Tibial nerve (tissue), 4 donors: ENCODE results near the gene SLC7A4. TPM values are rescaled to one million over a fixed set of nuclear protein-coding genes. Genes with fewer than 3 reads are reported as not detected.

Experiments
- DNase-seq, 2 donors: peaks; one replicate each; pipeline ENCODE4 v3.0.0-alpha.2; 2019; ENCODE audit warnings: low spot score in 2 of 2
- H3K27ac ChIP-seq, 4 donors: fragments of 200-600 bp; sonication (generic) in 3 of 4; one replicate each; pipeline ENCODE4 v1.5.1; 2017 to 2019; ENCODE audit warnings: mild to moderate bottlenecking in 1 of 4
- H3K27me3 ChIP-seq, 2 donors: fragments of 200-600 bp; sonication (generic) in 1 of 2; one replicate each; pipeline versions ENCODE4 v1.5.1 to v1.6.0; 2017 to 2019
- H3K36me3 ChIP-seq, 3 donors: fragments of 200-600 bp; sonication (generic); one replicate each; pipeline ENCODE4 v1.5.1; 2018 to 2019
- H3K4me1 ChIP-seq, 4 donors: fragments of 200-600 bp; sonication (generic) in 3 of 4; one replicate each; pipeline ENCODE4 v1.5.1; 2017 to 2019
- H3K4me3 ChIP-seq, 4 donors: fragments of 200-600 bp; sonication (generic) in 3 of 4; one replicate each; pipeline ENCODE4 v1.5.1; 2017 to 2019; ENCODE audit warnings: mild to moderate bottlenecking in 1 of 4, moderate library complexity in 1 of 4
- H3K9me3 ChIP-seq, 4 donors: fragments of 200-600 bp; sonication (generic) in 3 of 4; one replicate each; pipeline ENCODE4 v1.5.1; 2017 to 2019
- EP300 ChIP-seq, 2 donors: sonication (generic); formaldehyde crosslinking; IDR thresholded peaks; one replicate each; pipeline ENCODE4 v1.6.1; 2017; ENCODE audit warnings: antibody characterized with exemption in 2 of 2, mild to moderate bottlenecking in 1 of 2
- POLR2A ChIP-seq, 2 donors: fragments of 450-650 bp; IDR thresholded peaks; one replicate each; pipeline ENCODE4 v1.6.1; 2017; ENCODE audit warnings: antibody characterized with exemption in 2 of 2, mild to moderate bottlenecking in 2 of 2, moderate library complexity in 2 of 2
- WGBS, 2 donors: methylation state at CpG; one replicate each; pipeline ENCODE4 v1.1.5; 2018; 5-methylcytosine and 5-hydroxymethylcytosine counted together
- total RNA-seq, 4 donors: library from RNA; depleted of rRNA; stranded (reverse); fragments of >200 nt; gene quantifications; one replicate each; pipeline ENCODE4 v1.1.0, GENCODE V29; 2016
- TF ChIP-seq, protein P1 (sequence below), 5 experiments: fragments of 200-600 bp in 3 of 5; fragments of 450-650 bp in 2 of 5; sonication (generic) in 3 of 5; IDR thresholded peaks; one replicate each; pipeline ENCODE4 v1.5.1; 2016 to 2019; ENCODE audit warnings: antibody characterized with exemption in 5 of 5, mild to moderate bottlenecking in 3 of 5, moderate library complexity in 2 of 5

Gene SLC7A4
- total RNA-seq, 4 donors from 2014 or later = 0.22 to 1.3 TPM; not detected in 2

DNA sequence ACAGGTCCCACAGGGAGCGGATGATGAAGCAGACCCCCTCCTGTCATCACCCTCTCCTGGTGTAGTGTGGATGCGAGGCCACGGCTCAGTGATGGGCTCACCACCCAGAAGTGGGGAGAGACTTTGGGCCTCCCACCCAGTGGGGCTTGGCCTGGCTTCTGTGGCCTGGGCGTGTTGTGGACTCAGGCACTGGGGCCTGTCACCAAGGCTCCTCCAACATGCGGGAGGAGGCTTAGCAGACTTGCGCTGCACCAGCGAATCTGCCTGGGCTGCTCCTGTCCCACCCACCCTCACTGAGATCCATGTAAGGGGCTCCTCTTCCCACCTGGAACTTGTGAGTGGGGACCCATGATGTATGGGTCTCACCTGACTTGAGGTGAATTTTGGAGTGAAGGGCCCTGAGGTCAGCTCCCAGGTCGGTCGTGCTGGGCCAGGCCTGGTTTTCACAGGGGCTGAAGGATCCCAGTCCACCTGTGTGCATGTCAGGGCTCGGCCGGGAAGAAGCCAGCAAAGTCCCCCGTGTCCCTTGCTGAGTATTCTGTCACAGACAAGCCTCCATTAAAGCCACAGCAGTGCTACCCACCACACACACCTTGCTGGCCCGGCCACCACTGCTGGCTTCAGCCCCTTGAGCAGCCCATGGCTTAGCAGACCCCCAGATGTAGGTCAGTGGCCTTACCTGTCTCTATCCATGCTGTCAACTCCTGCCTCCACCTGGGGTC lies 34.7 kb downstream of the SLC7A4 start:
- Histone ChIP-seq H3K9me3 (no peaks in the 10 kb centered on the region), H3K36me3 (peaks cover 2 to 80% (median 9%) of the 10 kb centered on the region in 3 donors), H3K4me3 (no peak overlapping the region), H3K27me3 (no peaks in the 10 kb centered on the region), H3K27ac (no peak overlapping the region), H3K4me1 (peaks cover 0 to 26% (median 16%) of the 10 kb centered on the region in 4 donors)
- 70 to 75% methylated on average over 9 to 12 of the region's 13 CpGs for WGBS, 2 donors
- no peak for DNase-seq
- TF ChIP-seq, protein P1, sequence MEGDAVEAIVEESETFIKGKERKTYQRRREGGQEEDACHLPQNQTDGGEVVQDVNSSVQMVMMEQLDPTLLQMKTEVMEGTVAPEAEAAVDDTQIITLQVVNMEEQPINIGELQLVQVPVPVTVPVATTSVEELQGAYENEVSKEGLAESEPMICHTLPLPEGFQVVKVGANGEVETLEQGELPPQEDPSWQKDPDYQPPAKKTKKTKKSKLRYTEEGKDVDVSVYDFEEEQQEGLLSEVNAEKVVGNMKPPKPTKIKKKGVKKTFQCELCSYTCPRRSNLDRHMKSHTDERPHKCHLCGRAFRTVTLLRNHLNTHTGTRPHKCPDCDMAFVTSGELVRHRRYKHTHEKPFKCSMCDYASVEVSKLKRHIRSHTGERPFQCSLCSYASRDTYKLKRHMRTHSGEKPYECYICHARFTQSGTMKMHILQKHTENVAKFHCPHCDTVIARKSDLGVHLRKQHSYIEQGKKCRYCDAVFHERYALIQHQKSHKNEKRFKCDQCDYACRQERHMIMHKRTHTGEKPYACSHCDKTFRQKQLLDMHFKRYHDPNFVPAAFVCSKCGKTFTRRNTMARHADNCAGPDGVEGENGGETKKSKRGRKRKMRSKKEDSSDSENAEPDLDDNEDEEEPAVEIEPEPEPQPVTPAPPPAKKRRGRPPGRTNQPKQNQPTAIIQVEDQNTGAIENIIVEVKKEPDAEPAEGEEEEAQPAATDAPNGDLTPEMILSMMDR (IDR thresholded peaks at IDR 0.05) = no peak
- no peak for TF ChIP-seq EP300 (IDR thresholded peaks at IDR 0.05)
- TF ChIP-seq POLR2A (IDR thresholded peaks at IDR 0.05) = no peak

DNA sequence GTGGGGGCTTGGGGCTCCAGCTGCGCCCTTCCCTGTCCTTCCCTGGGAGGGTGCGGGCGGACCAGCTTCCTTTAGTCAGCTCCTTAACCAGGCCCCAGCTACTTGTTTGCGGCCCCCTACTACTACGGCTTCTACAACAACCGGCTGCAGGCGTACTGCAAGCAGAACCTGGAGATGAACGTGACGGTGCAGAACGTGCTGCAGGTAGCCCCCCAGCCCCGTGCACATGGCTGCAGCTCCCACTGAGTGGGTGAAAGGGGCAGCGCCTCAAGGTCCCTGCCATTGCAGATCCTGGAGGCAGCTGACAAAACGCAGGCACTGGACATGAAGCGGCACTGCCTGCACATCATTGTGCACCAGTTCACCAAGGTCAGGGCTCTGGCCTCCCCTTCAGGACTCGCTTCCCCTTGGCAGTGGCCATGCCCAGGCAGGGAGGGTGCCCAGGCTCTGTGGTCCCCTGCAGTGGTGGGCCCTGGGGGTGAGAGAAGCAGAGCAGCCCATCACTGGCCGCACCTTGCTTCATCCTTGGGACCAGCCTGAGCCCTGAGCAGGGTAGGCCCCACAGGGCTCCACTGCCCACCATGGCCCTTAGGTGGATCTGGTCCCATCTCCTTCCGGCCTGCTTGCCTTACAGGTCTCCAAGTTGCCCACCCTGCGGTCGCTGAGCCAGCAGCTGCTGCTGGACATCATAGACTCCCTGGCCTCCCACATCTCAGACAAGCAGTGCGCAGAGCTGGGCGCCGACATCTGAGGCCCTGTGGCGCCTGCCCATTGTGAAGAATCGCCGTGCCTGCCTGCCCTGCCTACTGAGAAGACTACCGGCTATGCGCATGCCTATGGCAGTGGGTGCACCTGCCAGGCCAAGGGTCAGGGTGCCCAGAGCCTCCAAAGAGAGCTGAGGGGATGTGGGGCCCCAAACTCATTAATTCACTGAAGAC lies 35.5 kb downstream of the SLC7A4 start:
- Histone ChIP-seq H3K9me3 (no peaks in the 10 kb centered on the region), H3K36me3 (peaks cover 3 to 88% (median 9%) of the 10 kb centered on the region in 3 donors), H3K27me3 (no peaks in the 10 kb centered on the region), H3K4me3 (no peak overlapping the region), H3K4me1 (peaks cover 0 to 24% (median 16%) of the 10 kb centered on the region in 4 donors), H3K27ac (no peak overlapping the region)
- WGBS, 2 donors = 79 to 83% methylated on average over 9 to 21 of the region's 27 CpGs
- TF ChIP-seq POLR2A (IDR thresholded peaks at IDR 0.05) = no peak
- no peak for TF ChIP-seq EP300 (IDR thresholded peaks at IDR 0.05)
- TF ChIP-seq, protein P1 (IDR thresholded peaks at IDR 0.05) = no peak
- DNase-seq = no peak

DNA sequence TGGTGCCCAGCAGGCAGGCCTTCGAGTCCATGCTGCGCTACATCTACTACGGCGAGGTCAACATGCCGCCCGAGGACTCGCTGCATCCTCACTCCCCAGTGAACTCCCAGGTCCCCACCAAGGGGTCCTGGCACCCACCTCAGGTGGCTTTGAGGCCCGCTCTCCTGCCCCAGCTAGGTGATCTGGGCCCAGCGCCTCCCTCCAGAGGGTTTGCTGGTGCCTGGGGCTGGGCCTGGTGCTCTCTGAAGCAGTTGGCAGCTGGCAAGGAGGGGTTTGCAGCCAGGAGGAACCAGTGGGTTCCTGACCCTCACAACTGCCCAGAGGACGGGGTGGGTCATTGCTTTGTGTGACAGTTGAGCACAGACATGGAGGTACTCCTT lies 36.3 kb downstream of the SLC7A4 start:
- Histone ChIP-seq H3K9me3 (no peaks in the 10 kb centered on the region), H3K36me3 (peaks cover 3 to 97% (median 12%) of the 10 kb centered on the region in 3 donors), H3K4me1 (peaks cover 0 to 22% (median 15%) of the 10 kb centered on the region in 4 donors), H3K27me3 (no peaks in the 10 kb centered on the region), H3K27ac (no peak overlapping the region), H3K4me3 (no peak overlapping the region)
- TF ChIP-seq EP300 (IDR thresholded peaks at IDR 0.05) = no peak
- TF ChIP-seq POLR2A (IDR thresholded peaks at IDR 0.05) = no peak
- TF ChIP-seq, protein P1 (IDR thresholded peaks at IDR 0.05) = no peak
- WGBS, 2 donors = 83 to 92% methylated on average over 7 to 10 of the region's 10 CpGs
- no peak for DNase-seq

DNA sequence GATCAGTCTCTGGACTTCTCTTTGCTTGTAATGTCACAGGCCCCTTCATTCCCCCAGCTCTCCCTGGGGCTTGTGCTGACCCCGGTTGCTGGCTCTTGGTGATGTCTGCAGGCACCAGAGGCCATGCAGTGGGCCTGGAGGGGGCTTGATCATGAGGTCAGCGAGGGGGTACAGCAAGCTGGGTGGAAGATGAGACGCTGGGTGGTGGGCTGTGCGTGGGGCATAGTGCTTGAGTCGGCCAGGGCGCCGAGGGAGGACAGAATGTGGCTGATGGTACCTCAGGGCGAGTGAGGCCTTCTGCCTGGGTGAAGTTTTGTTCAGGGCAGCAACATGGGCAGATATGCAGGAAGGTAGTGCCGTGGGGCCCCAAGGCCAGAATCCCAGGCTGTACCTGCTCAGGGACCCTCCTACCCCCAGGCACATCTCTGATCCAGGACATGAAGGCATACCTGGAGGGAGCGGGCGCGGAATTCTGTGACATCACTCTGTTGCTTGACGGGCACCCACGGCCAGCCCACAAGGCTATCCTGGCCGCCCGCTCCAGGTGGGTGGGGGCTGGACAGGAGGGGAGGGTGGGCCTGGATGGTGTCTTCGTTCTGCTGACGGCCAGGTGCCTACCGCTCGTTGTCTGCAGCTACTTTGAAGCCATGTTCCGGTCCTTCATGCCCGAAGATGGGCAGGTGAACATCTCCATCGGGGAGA lies 36.9 kb downstream of the SLC7A4 start:
- H3K27me3 ChIP-seq = no peaks in the 10 kb centered on the region
- no peaks in the 10 kb centered on the region for H3K9me3 ChIP-seq
- DNase-seq = no peak
- H3K36me3 ChIP-seq = peaks cover 3 to 100% (median 12%) of the 10 kb centered on the region in 3 donors
- H3K27ac ChIP-seq = no peak overlapping the region
- TF ChIP-seq POLR2A (IDR thresholded peaks at IDR 0.05) = no peak
- TF ChIP-seq EP300 (IDR thresholded peaks at IDR 0.05) = no peak
- TF ChIP-seq, protein P1 (IDR thresholded peaks at IDR 0.05) = no peak
- peaks cover 0 to 17% (median 9%) of the 10 kb centered on the region in 4 donors for H3K4me1 ChIP-seq
- no peak overlapping the region for H3K4me3 ChIP-seq
- 87% methylated on average over 15 to 23 of the region's 23 CpGs for WGBS, 2 donors
